K562 (cell line): ENCODE results near the gene SFMBT2. TPM values are rescaled to one million over a fixed set of nuclear protein-coding genes. Genes with fewer than 3 reads are reported as not detected.

Source experiments
- ATAC-seq: fragments of 200-7000 bp; cut with Tn5 transposase; 3 replicates; pipeline ENCODE4 v1.9.1; 2020; ENCODE audit warnings: moderate library complexity
- BruUV-seq: library from RNA; stranded (reverse); fragments of 400-500 nt; replicated peaks from 2 replicates; lab custom pipeline; 2021; lab: Mats Ljungman, UMichigan
- CTCF ChIA-PET: fragments of 300-600 bp; formaldehyde crosslinking; extraction: SDS; loops from one replicate; lab custom pipeline; 2021; ENCODE audit warnings: low intra/inter-chr PET ratio; lab: Yijun Ruan, JAX
- POLR2A ChIA-PET: fragments of 300-600, 350-650 bp; sonication (Branson Sonifier 250); formaldehyde crosslinking; extraction: SDS; loops from one replicate; lab custom pipeline; 2021; ENCODE audit warnings: antibody characterized with exemption, inconsistent platforms; lab: Yijun Ruan, JAX
- DNase-seq, 4 experiments: peaks; one replicate each; pipeline versions ENCODE4 v3.0.0 to v3.0.0-alpha.2; 2011 to 2018; ENCODE audit warnings: low spot score in 3 of 4, mixed read lengths in 3 of 4; ENCODE audit errors: extremely low read depth in 1 of 4
- FAIRE-seq: peaks from 2 replicates; lab custom pipeline; 2011; peaks lifted over from hg19 to GRCh38; lab: Jason Lieb, UNC
- H2AFZ ChIP-seq: 2 replicates; pipeline ENCODE4 v1.6.0; 2011; ENCODE audit warnings: low read depth, low read length, control low read depth, inconsistent platforms
- H3K27ac ChIP-seq: fragments of 200-600 bp; 3 replicates; pipeline ENCODE4 v1.8.0; 2011; ENCODE audit warnings: low read depth, mild to moderate bottlenecking, control low read depth, inconsistent platforms, low read length, moderate library complexity, mixed read lengths; ENCODE audit errors: extremely low read depth
- H3K27me3 ChIP-seq, 2 experiments: fragments of 300-600 bp in 1 of 2; 2 replicates in 1 of 2; 3 replicates in 1 of 2; pipeline versions ENCODE4 v1.6.0 to v1.8.0; 2011; ENCODE audit warnings: inconsistent platforms in 2 of 2, low read length in 2 of 2, mild to moderate bottlenecking in 1 of 2, mixed read lengths in 1 of 2, moderate library complexity in 1 of 2; ENCODE audit not compliant: control insufficient read depth in 2 of 2, insufficient read depth in 2 of 2
- H3K36me3 ChIP-seq: fragments of 300-600 bp; 3 replicates; pipeline ENCODE4 v1.8.0; 2011; ENCODE audit warnings: mild to moderate bottlenecking, low read length, inconsistent platforms; ENCODE audit not compliant: control insufficient read depth, insufficient read depth
- H3K4me1 ChIP-seq, 2 experiments: fragments of 200-600 bp in 1 of 2; replicated peaks in 1 of 2; 2 replicates in 1 of 2; 3 replicates in 1 of 2; pipeline versions ENCODE4 v1.5.1 to v1.8.0; 2011; ENCODE audit warnings: inconsistent platforms in 2 of 2, low read length in 2 of 2, mild to moderate bottlenecking in 1 of 2, mixed read lengths in 1 of 2, moderate library complexity in 1 of 2; ENCODE audit not compliant: control insufficient read depth in 2 of 2, insufficient read depth in 2 of 2
- H3K4me2 ChIP-seq: 2 replicates; pipeline ENCODE4 v1.6.1; 2011; ENCODE audit warnings: low read length, control low read depth, inconsistent platforms, mixed read lengths; ENCODE audit not compliant: insufficient read depth
- H3K4me3 ChIP-seq: fragments of 200-600 bp; sonication (generic), shearing (Covaris generic); 2 replicates; pipeline ENCODE4 v1.5.1; 2016; ENCODE audit warnings: control low read depth, inconsistent platforms
- H3K79me2 ChIP-seq: fragments of 200-600 bp; 3 replicates; pipeline ENCODE4 v1.8.0; 2011; ENCODE audit warnings: low read length, inconsistent platforms; ENCODE audit not compliant: control insufficient read depth, insufficient read depth
- H3K9ac ChIP-seq, 2 experiments: 2 replicates each; pipeline versions ENCODE4 v1.6.0 to v1.6.1; 2011; ENCODE audit warnings: low read depth in 2 of 2, low read length in 2 of 2, control low read depth in 1 of 2, inconsistent platforms in 1 of 2, mild to moderate bottlenecking in 1 of 2, mixed read lengths in 1 of 2; ENCODE audit not compliant: insufficient read depth in 1 of 2
- H3K9me1 ChIP-seq: one replicate; pipeline ENCODE4 v1.6.0; 2011; ENCODE audit warnings: inconsistent platforms, mild to moderate bottlenecking, low read length, moderate library complexity; ENCODE audit not compliant: control insufficient read depth, insufficient read depth
- H3K9me3 ChIP-seq: replicated peaks from 2 replicates; pipeline ENCODE4 v1.5.1; 2011; ENCODE audit warnings: low read depth, low read length, inconsistent platforms; ENCODE audit not compliant: control insufficient read depth, insufficient read depth
- H4K20me1 ChIP-seq: replicated peaks from 2 replicates; pipeline ENCODE4 v1.6.1; 2011; ENCODE audit warnings: low read length, inconsistent platforms, mixed read lengths; ENCODE audit not compliant: control insufficient read depth, insufficient read depth
- FOSL1 ChIP-seq: fragments of 200-800 bp; sonication (Bioruptor generic); conservative IDR thresholded peaks from 2 replicates; pipeline ENCODE4 v1.6.1; 2016; ENCODE audit warnings: missing genetic modification characterization, missing compliant biosample characterization
- PHB2 ChIP-seq: fragments of 450-650 bp; IDR thresholded peaks from 2 replicates; pipeline ENCODE4 v1.6.1; 2017; ENCODE audit warnings: low read depth
- PURB ChIP-seq: sonication (generic); formaldehyde crosslinking; IDR thresholded peaks from 2 replicates; pipeline ENCODE4 v1.9.0; 2021; ENCODE audit warnings: low read depth, mild to moderate bottlenecking, missing genetic modification reagents
- SMAD1 ChIP-seq: fragments of 150-350 bp; IDR thresholded peaks from 2 replicates; pipeline ENCODE4 v1.6.1; 2014; ENCODE audit warnings: low read length, low read depth; ENCODE audit not compliant: partially characterized antibody
- ZNF274 ChIP-seq: IDR thresholded peaks from 2 replicates; pipeline ENCODE4 v1.6.1; 2011; ENCODE audit warnings: low read depth, mild to moderate bottlenecking, low read length, moderate library complexity, borderline replicate concordance
- WGBS: fragments of 100-300 bp; shearing (Covaris generic); methylation state at CpG from one replicate; pipeline ENCODE4 v1.1.6; 2016; ENCODE audit warnings: low coverage, mixed read lengths; ENCODE audit not compliant: insufficient coverage; ENCODE audit errors: missing lambda C conversion rate; 5-methylcytosine and 5-hydroxymethylcytosine counted together
- in situ Hi-C: fragments of 300-500 bp; cut with MboI; formaldehyde crosslinking; loops from 4 replicates; pipeline ENCODE4 v1.15.0; 2018; ENCODE audit warnings: inconsistent platforms, mixed read lengths
- intact Hi-C: fragments of 100-400 bp; cut with micrococcal nuclease; formaldehyde crosslinking; loops from 2 replicates; pipeline ENCODE4 v1.14.2; 2022
- polyA plus RNA-seq, 8 experiments: library from polyadenylated mRNA; depleted of rRNA in 4 of 8; stranded (reverse) in 5 of 8; unstranded in 3 of 8; fragments of >200 nt; fragmentation: Nextera tagmentation in 2 of 8; fragmentation: Illumina TruSeq in 1 of 8; extraction: Ambion mirVana in 2 of 8; extraction: Trizol in 1 of 8; gene quantifications; 2 replicates each; pipeline versions ENCODE4 v1.2.1 to v1.2.3, GENCODE V29; 2011 to 2014; ENCODE audit warnings: inconsistent platforms in 1 of 8, missing spikeins in 1 of 8
- total RNA-seq, 7 experiments: library from RNA; depleted of rRNA in 6 of 7; stranded (reverse); fragments of >200 nt in 6 of 7; fragmentation: Illumina TruSeq in 2 of 7; extraction: Trizol in 2 of 7; gene quantifications; 2 replicates each; pipeline versions ENCODE4 v1.2.1 to v1.2.3, GENCODE V29; 2011 to 2021; ENCODE audit warnings: low replicate concordance in 1 of 7

The SFMBT2 gene
- total and polyA plus RNA-seq, 9 of the 15 experiments (the other 6 are each of a cell fraction or from before 2014, with no cell fraction given) = 1.2 to 13.6 (median 7.6) TPM

- no peak overlapping the region for H3K9ac ChIP-seq
- in situ Hi-C loops (loop anchor here (10.0 kb wide), 1 partner anchor 140 kb away; no protein-coding TSS in a partner anchor), intact Hi-C loops (loop anchor here (5.0 kb wide), 1 partner anchor 423 kb away; no protein-coding TSS in a partner anchor)
- no peak for DNase-seq
- H3K27me3 ChIP-seq = no peaks in the 10 kb centered on the region
- H3K79me2 ChIP-seq = peaks cover 7% of the 10 kb centered on the region; the same call in 1 of the 3 replicates
- H3K9me1 ChIP-seq = no peaks in the 10 kb centered on the region
- no peaks in the 10 kb centered on the region for H4K20me1 ChIP-seq
- no peak overlapping the region for H3K27ac ChIP-seq
- no TSS peak for BruUV-seq
- no peak for ATAC-seq
- no peak overlapping the region for H3K4me2 ChIP-seq
- ChIA-PET POLR2A (no interaction called here), CTCF (no interaction called here)
- no peaks in the 10 kb centered on the region; a peak in 1 of 5 replicates for H3K4me1 ChIP-seq
- WGBS = 42% methylated on average over 7 of the region's 7 CpGs
- no peak overlapping the region for H2AFZ ChIP-seq
- no peaks in the 10 kb centered on the region for H3K9me3 ChIP-seq
- H3K4me3 ChIP-seq = no peak overlapping the region
- TF ChIP-seq FOSL1 = 0 out of 2 replicates have a peak, but pooled peaks have one; percentile 18
- no peak for TF ChIP-seq ZNF274
- H3K36me3 ChIP-seq = peaks cover 3% of the 10 kb centered on the region; the same call in 1 of the 3 replicates
- peak; percentile 66 for FAIRE-seq
These were observed 146.5 kb downstream of the SFMBT2 start for GRCh38 chr10:7264313-7264756.

- no peak for FAIRE-seq
- no peak for DNase-seq
- H4K20me1 ChIP-seq = no peaks in the 10 kb centered on the region
- 88% methylated on average over 5 of the region's 5 CpGs for WGBS
- POLR2A ChIA-PET = no interaction called here
- intact Hi-C loops = loop anchor here (5.0 kb wide), 1 partner anchor 424 kb away; no protein-coding TSS in a partner anchor
- no TSS peak for BruUV-seq
- H3K4me2 ChIP-seq = no peak overlapping the region
- no peak overlapping the region for H3K4me3 ChIP-seq
- H3K79me2 ChIP-seq = peaks cover 7% of the 10 kb centered on the region; the same call in 1 of the 3 replicates
- H3K9ac ChIP-seq = no peak overlapping the region
- peaks cover 3% of the 10 kb centered on the region; the same call in 1 of the 3 replicates for H3K36me3 ChIP-seq
- CTCF ChIA-PET = no interaction called here
- no peaks in the 10 kb centered on the region for H3K27me3 ChIP-seq
- TF ChIP-seq PHB2 = no peak
- TF ChIP-seq SMAD1 = no peak
- TF ChIP-seq PURB (CRISPR knock-in tag) = no peak
- TF ChIP-seq, all 486 proteins: peak for 0
- no peaks in the 10 kb centered on the region for H3K9me1 ChIP-seq
- H2AFZ ChIP-seq = no peak overlapping the region
- in situ Hi-C loops = loop anchor here (10.0 kb wide), 1 partner anchor 141 kb away; no protein-coding TSS in a partner anchor
- no peak overlapping the region for H3K27ac ChIP-seq
- H3K4me1 ChIP-seq = no peaks in the 10 kb centered on the region; a peak in 1 of 5 replicates
- H3K9me3 ChIP-seq = no peaks in the 10 kb centered on the region
- no peak for ATAC-seq
These were observed 147.2 kb downstream of the SFMBT2 start for GRCh38 chr10:7263616-7264015.
